Peyer's patch (tissue), 4 donors: Measurements from ENCODE around the gene LFNG.

Experiments
- POLR2A ChIP-seq, 2 donors: fragments of 450-650 bp; IDR thresholded peaks; one replicate each; pipeline ENCODE4 v1.5.1; 2017; ENCODE audit warnings: antibody characterized with exemption in 2 of 2, mild to moderate bottlenecking in 2 of 2, moderate library complexity in 2 of 2
- TF ChIP-seq, protein P1 (sequence below), 6 experiments: fragments of 450-650 bp in 4 of 6; fragments of 200-600 bp in 2 of 6; sonication (generic) in 1 of 6; IDR thresholded peaks; one replicate each; pipeline ENCODE4 v1.5.1; 2017 to 2019; ENCODE audit warnings: antibody characterized with exemption in 6 of 6, mild to moderate bottlenecking in 3 of 6, moderate library complexity in 1 of 6

GRCh38 chr7:2493205-2494164 lies 26.1 kb upstream of the LFNG start:
- TF ChIP-seq, protein P1, sequence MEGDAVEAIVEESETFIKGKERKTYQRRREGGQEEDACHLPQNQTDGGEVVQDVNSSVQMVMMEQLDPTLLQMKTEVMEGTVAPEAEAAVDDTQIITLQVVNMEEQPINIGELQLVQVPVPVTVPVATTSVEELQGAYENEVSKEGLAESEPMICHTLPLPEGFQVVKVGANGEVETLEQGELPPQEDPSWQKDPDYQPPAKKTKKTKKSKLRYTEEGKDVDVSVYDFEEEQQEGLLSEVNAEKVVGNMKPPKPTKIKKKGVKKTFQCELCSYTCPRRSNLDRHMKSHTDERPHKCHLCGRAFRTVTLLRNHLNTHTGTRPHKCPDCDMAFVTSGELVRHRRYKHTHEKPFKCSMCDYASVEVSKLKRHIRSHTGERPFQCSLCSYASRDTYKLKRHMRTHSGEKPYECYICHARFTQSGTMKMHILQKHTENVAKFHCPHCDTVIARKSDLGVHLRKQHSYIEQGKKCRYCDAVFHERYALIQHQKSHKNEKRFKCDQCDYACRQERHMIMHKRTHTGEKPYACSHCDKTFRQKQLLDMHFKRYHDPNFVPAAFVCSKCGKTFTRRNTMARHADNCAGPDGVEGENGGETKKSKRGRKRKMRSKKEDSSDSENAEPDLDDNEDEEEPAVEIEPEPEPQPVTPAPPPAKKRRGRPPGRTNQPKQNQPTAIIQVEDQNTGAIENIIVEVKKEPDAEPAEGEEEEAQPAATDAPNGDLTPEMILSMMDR (IDR thresholded peaks at IDR 0.05): no peak
- no peak for TF ChIP-seq POLR2A (IDR thresholded peaks at IDR 0.05)
